DOHH2 (cell line): ENCODE data around the gene ACTL6B.

Source experiments
- H3F3A ChIP-seq: fragments of 200-600 bp; sonication (generic), shearing (Covaris generic); 2 replicates; pipeline ENCODE4 v1.6.0; 2016; ENCODE audit warnings: antibody characterized with exemption, mild to moderate bottlenecking; ENCODE audit not compliant: control insufficient read depth, insufficient read depth
- H3K27ac ChIP-seq: fragments of 200-600 bp; sonication (generic); 2 replicates; pipeline ENCODE4 v1.5.1; 2014; ENCODE audit warnings: low read depth, mild to moderate bottlenecking, low read length, moderate library complexity
- H3K27me3 ChIP-seq: fragments of 200-600 bp; sonication (generic); 2 replicates; pipeline ENCODE4 v1.6.1; 2014; ENCODE audit warnings: mild to moderate bottlenecking, low read length, mixed read lengths; ENCODE audit not compliant: control insufficient read depth
- H3K36me3 ChIP-seq: fragments of 200-600 bp; sonication (generic); 2 replicates; pipeline ENCODE4 v1.6.1; 2014; ENCODE audit warnings: mild to moderate bottlenecking, low read length, moderate library complexity, mixed read lengths; ENCODE audit not compliant: control insufficient read depth
- H3K4me1 ChIP-seq: fragments of 200-600 bp; sonication (generic); 2 replicates; pipeline ENCODE4 v1.6.1; 2014; ENCODE audit warnings: mild to moderate bottlenecking, low read length, mixed read lengths; ENCODE audit not compliant: control insufficient read depth
- H3K4me2 ChIP-seq: fragments of 200-600 bp; sonication (generic); 2 replicates; pipeline ENCODE4 v1.6.0; 2014; ENCODE audit warnings: mild to moderate bottlenecking, low read length, moderate library complexity
- H3K4me3 ChIP-seq: fragments of 200-600 bp; sonication (generic); 2 replicates; pipeline ENCODE4 v1.5.1; 2014; ENCODE audit warnings: mild to moderate bottlenecking, low read length, mixed read lengths
- H3K79me2 ChIP-seq: fragments of 200-600 bp; sonication (generic); 2 replicates; pipeline ENCODE4 v1.6.1; 2014; ENCODE audit warnings: mild to moderate bottlenecking, low read length, mixed read lengths; ENCODE audit not compliant: control insufficient read depth
- H3K9me2 ChIP-seq: fragments of 200-600 bp; sonication (generic); replicated peaks from 2 replicates; pipeline ENCODE4 v1.6.1; 2014; ENCODE audit warnings: mild to moderate bottlenecking, low read length, mixed read lengths; ENCODE audit not compliant: control insufficient read depth
- H3K9me3 ChIP-seq: fragments of 200-600 bp; sonication (generic); 2 replicates; pipeline ENCODE4 v1.6.1; 2014; ENCODE audit warnings: antibody characterized with exemption, low read length, mixed read lengths; ENCODE audit not compliant: control insufficient read depth, insufficient read depth
- H4K20me1 ChIP-seq: fragments of 200-600 bp; sonication (generic); 2 replicates; pipeline ENCODE4 v1.6.0; 2014; ENCODE audit warnings: low read depth, mild to moderate bottlenecking, antibody characterized with exemption, low read length, moderate library complexity; ENCODE audit not compliant: control insufficient read depth, insufficient read depth
- EZH2phosphoT487 ChIP-seq: fragments of 200-600 bp; sonication (generic); IDR thresholded peaks from 2 replicates; pipeline ENCODE4 v1.6.1; 2017; ENCODE audit warnings: borderline replicate concordance, mild to moderate bottlenecking, antibody characterized with exemption, low read length, moderate library complexity, mixed read lengths
- TF ChIP-seq, protein P1 (sequence below): fragments of 200-600 bp; sonication (generic); IDR thresholded peaks from one replicate; pipeline ENCODE4 v1.5.1; 2014; ENCODE audit warnings: antibody characterized with exemption, mild to moderate bottlenecking, low read depth, low read length; ENCODE audit not compliant: poor library complexity, severe bottlenecking

The ACTL6B gene

DNA sequence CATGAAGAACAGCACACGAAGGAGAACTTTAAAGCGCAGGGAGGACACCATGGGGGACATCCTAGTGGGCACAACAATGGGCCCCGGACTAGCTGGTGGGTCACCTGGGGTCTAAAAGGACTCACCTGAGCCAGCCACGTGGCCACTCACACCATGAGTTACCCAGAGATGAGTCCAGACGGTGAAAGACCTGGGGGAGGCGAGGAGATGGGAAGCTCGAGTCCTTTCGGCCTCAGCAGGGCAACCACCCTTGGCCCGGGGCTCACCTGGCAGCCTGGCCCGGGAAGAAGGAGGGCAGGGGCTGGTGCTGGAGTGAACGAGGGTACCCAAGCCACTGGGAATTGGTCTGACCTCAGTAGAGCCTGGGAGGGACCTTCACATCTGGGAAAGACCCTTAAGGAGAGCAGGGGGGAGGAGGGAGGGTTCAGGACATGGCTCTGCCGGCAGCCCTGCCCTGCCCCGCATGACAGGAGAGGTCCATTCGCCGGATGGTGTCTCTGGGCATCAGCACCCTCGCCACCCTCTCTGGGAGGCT lies 32.1 kb upstream of the ACTL6B start:
- Histone ChIP-seq H4K20me1 (peaks cover 33% of the 10 kb centered on the region), H3K79me2 (peaks cover 59% of the 10 kb centered on the region), H3K36me3 (peaks cover 91% of the 10 kb centered on the region), H3K9me3 (no peaks in the 10 kb centered on the region), H3K27me3 (no peaks in the 10 kb centered on the region), H3K4me2 (no peak overlapping the region), H3K9me2 (no peaks in the 10 kb centered on the region), H3K4me3 (no peak overlapping the region), H3K4me1 (peaks cover 30% of the 10 kb centered on the region), H3K27ac (no peak overlapping the region), H3F3A (0 out of 2 replicates have a peak, but pooled peaks cover 2% of the 10 kb centered on the region)
- no peak for TF ChIP-seq EZH2phosphoT487
- TF ChIP-seq, protein P1, sequence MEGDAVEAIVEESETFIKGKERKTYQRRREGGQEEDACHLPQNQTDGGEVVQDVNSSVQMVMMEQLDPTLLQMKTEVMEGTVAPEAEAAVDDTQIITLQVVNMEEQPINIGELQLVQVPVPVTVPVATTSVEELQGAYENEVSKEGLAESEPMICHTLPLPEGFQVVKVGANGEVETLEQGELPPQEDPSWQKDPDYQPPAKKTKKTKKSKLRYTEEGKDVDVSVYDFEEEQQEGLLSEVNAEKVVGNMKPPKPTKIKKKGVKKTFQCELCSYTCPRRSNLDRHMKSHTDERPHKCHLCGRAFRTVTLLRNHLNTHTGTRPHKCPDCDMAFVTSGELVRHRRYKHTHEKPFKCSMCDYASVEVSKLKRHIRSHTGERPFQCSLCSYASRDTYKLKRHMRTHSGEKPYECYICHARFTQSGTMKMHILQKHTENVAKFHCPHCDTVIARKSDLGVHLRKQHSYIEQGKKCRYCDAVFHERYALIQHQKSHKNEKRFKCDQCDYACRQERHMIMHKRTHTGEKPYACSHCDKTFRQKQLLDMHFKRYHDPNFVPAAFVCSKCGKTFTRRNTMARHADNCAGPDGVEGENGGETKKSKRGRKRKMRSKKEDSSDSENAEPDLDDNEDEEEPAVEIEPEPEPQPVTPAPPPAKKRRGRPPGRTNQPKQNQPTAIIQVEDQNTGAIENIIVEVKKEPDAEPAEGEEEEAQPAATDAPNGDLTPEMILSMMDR: no peak

DNA sequence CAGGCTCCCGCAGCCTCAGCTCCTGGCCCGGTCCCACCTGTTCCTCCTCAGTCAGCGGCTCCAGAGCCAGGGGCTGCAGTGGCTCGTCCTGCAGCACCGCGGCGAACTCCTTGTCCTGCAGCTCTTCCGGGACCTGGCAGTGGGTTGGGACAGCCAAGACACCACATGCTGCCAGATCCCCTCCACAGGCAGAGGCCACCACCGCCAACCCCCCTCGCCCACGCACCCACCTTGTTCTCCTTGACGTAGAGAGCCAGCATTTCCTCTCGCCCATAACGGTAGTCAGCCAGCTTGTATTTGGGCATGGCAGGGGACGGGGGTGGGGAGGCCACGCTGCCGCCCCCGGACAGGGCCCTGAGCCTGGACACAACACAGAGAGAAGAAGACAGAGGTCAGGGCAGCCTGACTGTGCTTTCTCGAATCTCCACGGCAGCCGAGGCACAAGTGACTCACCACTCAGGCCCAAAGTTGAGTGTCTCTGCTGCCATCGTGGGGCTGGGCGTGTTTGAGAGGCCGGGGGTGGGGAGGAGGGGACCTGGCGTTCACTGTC lies 31.6 kb upstream of the ACTL6B start:
- peaks cover 53% of the 10 kb centered on the region for H3K79me2 ChIP-seq
- no peaks in the 10 kb centered on the region for H3K9me2 ChIP-seq
- peaks cover 33% of the 10 kb centered on the region for H4K20me1 ChIP-seq
- H3K27me3 ChIP-seq: no peaks in the 10 kb centered on the region
- 0 out of 2 replicates have a peak, but pooled peaks cover 2% of the 10 kb centered on the region for H3F3A ChIP-seq
- H3K9me3 ChIP-seq: no peaks in the 10 kb centered on the region
- no peak overlapping the region for H3K4me3 ChIP-seq
- H3K36me3 ChIP-seq: peaks cover 93% of the 10 kb centered on the region
- no peak overlapping the region for H3K27ac ChIP-seq
- no peak for TF ChIP-seq EZH2phosphoT487
- TF ChIP-seq, protein P1: no peak
- H3K4me2 ChIP-seq: no peak overlapping the region
- peaks cover 29% of the 10 kb centered on the region for H3K4me1 ChIP-seq

DNA sequence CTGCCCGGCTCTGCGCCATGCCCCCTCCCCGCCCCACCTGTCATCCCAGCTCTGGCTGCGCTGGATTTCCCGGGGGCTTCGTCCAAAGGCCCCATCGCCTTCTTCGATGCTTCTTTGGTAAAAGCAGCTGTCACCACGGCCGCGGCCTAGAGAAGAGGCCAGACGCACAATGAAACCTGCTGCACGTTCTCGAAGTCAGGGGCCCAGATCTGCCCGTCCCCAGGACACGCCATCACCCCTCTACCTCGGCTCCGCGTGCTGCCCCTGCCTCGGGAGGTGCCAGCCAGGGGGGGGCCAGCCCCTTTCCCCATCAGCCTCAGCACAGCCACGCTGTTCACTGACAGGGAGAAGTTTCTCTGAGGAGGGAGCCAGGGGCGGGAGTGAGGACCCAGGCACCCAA lies 31.0 kb upstream of the ACTL6B start:
- H3K27ac ChIP-seq: no peak overlapping the region
- H3K9me3 ChIP-seq: no peaks in the 10 kb centered on the region
- peaks cover 30% of the 10 kb centered on the region for H4K20me1 ChIP-seq
- peaks cover 93% of the 10 kb centered on the region for H3K36me3 ChIP-seq
- H3K4me2 ChIP-seq: no peak overlapping the region
- 0 out of 2 replicates have a peak, but pooled peaks cover 2% of the 10 kb centered on the region for H3F3A ChIP-seq
- H3K27me3 ChIP-seq: no peaks in the 10 kb centered on the region
- no peak for TF ChIP-seq EZH2phosphoT487
- TF ChIP-seq, protein P1: no peak
- no peak overlapping the region for H3K4me3 ChIP-seq
- peaks cover 24% of the 10 kb centered on the region for H3K4me1 ChIP-seq
- H3K9me2 ChIP-seq: no peaks in the 10 kb centered on the region
- H3K79me2 ChIP-seq: peaks cover 47% of the 10 kb centered on the region
